ENCODE measurements around the gene SYDE1. TPM values are rescaled to one million over a fixed set of nuclear protein-coding genes. Genes with fewer than 3 reads are reported as not detected.

SYDE1 gene
- polyA plus RNA-seq, 1 donor from 2014 or later: not detected

DNA sequence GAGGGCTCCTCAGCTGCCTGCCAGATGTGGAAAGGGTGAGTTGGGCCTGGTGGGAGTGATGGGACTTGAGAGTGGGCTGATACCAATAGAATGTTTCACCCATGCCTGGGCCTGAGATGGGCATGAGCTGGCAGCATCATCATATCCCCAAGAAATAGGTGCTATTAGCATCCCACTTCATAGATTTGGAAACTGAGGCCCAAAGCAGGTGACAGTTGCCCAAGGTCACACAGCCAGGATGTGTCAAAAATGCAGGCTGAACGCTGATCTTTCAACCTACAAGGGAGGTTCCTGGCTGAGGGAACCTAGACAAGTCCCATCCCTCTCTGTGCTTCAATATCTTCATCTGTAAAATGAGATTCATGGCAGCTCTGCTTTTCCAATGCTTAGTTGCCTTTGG is 4.6 kb downstream of the SYDE1 start:
- Histone ChIP-seq H3K27me3 (ENCODE audit: insufficient read depth, low read depth, low read length) (peaks cover 12% of the 10 kb centered on the region), H3K9ac (ENCODE audit: low read length) (no peak overlapping the region), H3K79me2 (replicated peaks; ENCODE audit: insufficient read depth, low read length) (no peaks in the 10 kb centered on the region), H3K27ac (ENCODE audit: low read length) (no peak overlapping the region), H3K4me3 (ENCODE audit: low read length) (no peak overlapping the region), H4K20me1 (ENCODE audit: insufficient read depth) (no peaks in the 10 kb centered on the region), H3K4me2 (ENCODE audit: low read length) (no peak overlapping the region), H3F3A (ENCODE audit: insufficient read depth, low read length, poor library complexity, severe bottlenecking) (no peaks in the 10 kb centered on the region), H3K9me2 (ENCODE audit: insufficient read depth, low read length) (no peaks in the 10 kb centered on the region), H3K9me3 (ENCODE audit: low read length) (no peaks in the 10 kb centered on the region), H3K36me3 (ENCODE audit: insufficient read depth, low read length) (no peaks in the 10 kb centered on the region), H2AFZ (ENCODE audit: low read depth, low read length) (no peak overlapping the region)
- TF ChIP-seq SMC3 (conservative IDR thresholded peaks at IDR 0.05; ENCODE audit: poor library complexity) (no peak), RAD21 (conservative IDR thresholded peaks at IDR 0.05) (no peak)

DNA sequence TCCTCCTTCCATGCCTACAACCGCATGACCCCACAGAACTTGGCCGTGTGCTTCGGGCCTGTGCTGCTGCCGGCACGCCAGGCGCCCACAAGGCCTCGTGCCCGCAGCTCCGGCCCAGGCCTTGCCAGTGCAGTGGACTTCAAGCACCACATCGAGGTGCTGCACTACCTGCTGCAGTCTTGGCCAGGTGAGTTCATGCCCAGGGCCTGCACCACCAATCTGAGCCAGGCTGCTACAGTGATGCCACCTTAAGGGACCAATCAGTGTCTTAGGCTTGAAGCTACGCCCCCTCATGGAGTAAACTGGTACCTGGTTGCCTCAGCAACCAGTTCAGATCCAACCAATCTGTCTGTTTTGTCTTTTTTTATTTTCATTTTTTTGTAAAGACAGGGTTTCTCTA is 5.2 kb downstream of the SYDE1 start:
- H3K27me3 ChIP-seq (ENCODE audit: insufficient read depth, low read depth, low read length): peaks cover 7% of the 10 kb centered on the region
- TF ChIP-seq MXI1 (conservative IDR thresholded peaks at IDR 0.05; ENCODE audit: poor library complexity, severe bottlenecking): no peak
- no peak for TF ChIP-seq EZH2 (IDR thresholded peaks at IDR 0.05; ENCODE audit: borderline replicate concordance, insufficient read depth, low read length, poor library complexity, severe bottlenecking)
- TF ChIP-seq EP300 (conservative IDR thresholded peaks at IDR 0.05; ENCODE audit: poor library complexity, severe bottlenecking): no peak
- no peak for TF ChIP-seq RAD21 (conservative IDR thresholded peaks at IDR 0.05)
- TF ChIP-seq, protein P1, sequence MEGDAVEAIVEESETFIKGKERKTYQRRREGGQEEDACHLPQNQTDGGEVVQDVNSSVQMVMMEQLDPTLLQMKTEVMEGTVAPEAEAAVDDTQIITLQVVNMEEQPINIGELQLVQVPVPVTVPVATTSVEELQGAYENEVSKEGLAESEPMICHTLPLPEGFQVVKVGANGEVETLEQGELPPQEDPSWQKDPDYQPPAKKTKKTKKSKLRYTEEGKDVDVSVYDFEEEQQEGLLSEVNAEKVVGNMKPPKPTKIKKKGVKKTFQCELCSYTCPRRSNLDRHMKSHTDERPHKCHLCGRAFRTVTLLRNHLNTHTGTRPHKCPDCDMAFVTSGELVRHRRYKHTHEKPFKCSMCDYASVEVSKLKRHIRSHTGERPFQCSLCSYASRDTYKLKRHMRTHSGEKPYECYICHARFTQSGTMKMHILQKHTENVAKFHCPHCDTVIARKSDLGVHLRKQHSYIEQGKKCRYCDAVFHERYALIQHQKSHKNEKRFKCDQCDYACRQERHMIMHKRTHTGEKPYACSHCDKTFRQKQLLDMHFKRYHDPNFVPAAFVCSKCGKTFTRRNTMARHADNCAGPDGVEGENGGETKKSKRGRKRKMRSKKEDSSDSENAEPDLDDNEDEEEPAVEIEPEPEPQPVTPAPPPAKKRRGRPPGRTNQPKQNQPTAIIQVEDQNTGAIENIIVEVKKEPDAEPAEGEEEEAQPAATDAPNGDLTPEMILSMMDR (IDR thresholded peaks at IDR 0.05; ENCODE audit: poor library complexity, severe bottlenecking): no peak
- no peak for TF ChIP-seq TAF1 (IDR thresholded peaks at IDR 0.05; ENCODE audit: low read depth)
- no peak for TF ChIP-seq POLR2AphosphoS5 (IDR thresholded peaks at IDR 0.05)
- TF ChIP-seq SMC3 (conservative IDR thresholded peaks at IDR 0.05; ENCODE audit: poor library complexity): no peak
- H3K4me2 ChIP-seq (ENCODE audit: low read length): no peak overlapping the region
- H3K27ac ChIP-seq (ENCODE audit: low read length): no peak overlapping the region
- H3K9me2 ChIP-seq (ENCODE audit: insufficient read depth, low read length): no peaks in the 10 kb centered on the region
- H3K9me3 ChIP-seq (ENCODE audit: low read length): no peaks in the 10 kb centered on the region
- H3F3A ChIP-seq (ENCODE audit: insufficient read depth, low read length, poor library complexity, severe bottlenecking): no peaks in the 10 kb centered on the region
- no peaks in the 10 kb centered on the region for H3K36me3 ChIP-seq (ENCODE audit: insufficient read depth, low read length)
- H3K9ac ChIP-seq (ENCODE audit: low read length): no peak overlapping the region
- no peak overlapping the region for H3K4me3 ChIP-seq (ENCODE audit: low read length)
- no peaks in the 10 kb centered on the region for H4K20me1 ChIP-seq (ENCODE audit: insufficient read depth)
- no peaks in the 10 kb centered on the region for H3K79me2 ChIP-seq (replicated peaks; ENCODE audit: insufficient read depth, low read length)
- no peak overlapping the region for H2AFZ ChIP-seq (ENCODE audit: low read depth, low read length)

DNA sequence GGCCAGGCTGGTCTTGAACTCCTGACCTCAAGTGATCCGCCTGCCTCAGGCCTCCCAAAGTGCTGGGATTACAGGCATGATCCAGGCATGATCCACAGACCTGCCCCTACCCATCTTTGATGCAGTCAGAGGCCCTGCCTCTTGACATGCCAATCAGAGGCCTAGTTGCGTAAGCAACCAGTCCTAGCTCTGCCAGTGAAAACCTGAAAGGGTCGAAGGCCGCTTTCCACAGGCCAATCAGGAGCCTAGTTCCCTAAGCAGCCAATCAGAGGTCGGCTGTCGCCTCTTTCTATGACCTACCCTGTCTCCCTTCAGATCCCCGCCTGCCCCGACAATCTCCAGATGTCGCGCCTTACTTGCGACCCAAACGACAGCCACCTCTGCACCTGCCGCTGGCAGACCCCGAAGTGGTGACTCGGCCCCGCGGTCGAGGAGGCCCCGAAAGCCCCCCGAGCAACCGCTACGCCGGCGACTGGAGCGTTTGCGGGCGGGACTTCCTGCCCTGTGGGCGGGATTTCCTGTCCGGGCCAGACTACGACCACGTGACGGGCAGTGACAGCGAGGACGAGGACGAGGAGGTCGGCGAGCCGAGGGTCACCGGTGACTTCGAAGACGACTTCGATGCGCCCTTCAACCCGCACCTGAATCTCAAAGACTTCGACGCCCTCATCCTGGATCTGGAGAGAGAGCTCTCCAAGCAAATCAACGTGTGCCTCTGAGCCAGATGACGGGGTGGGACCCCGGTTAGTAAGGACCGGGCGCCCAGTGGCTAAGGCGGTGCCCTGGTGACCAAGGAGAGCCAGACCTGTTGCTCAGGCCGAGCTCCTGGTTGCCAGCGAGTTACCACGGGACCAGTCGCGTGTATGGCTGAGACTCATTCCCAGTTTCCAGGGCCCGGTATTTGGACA is 6.3 kb downstream of the SYDE1 start:
- Histone ChIP-seq H3K36me3 (ENCODE audit: insufficient read depth, low read length) (no peaks in the 10 kb centered on the region), H3K27ac (ENCODE audit: low read length) (no peak overlapping the region)
- TF ChIP-seq POLR2AphosphoS5 (IDR thresholded peaks at IDR 0.05) (no peak), TAF1 (IDR thresholded peaks at IDR 0.05; ENCODE audit: low read depth) (no peak), EP300 (conservative IDR thresholded peaks at IDR 0.05; ENCODE audit: poor library complexity, severe bottlenecking) (no peak), EZH2 (IDR thresholded peaks at IDR 0.05; ENCODE audit: borderline replicate concordance, insufficient read depth, low read length, poor library complexity, severe bottlenecking) (no peak), SMC3 (conservative IDR thresholded peaks at IDR 0.05; ENCODE audit: poor library complexity) (no peak), MXI1 (conservative IDR thresholded peaks at IDR 0.05; ENCODE audit: poor library complexity, severe bottlenecking) (no peak), RAD21 (conservative IDR thresholded peaks at IDR 0.05) (no peak)
- TF ChIP-seq, protein P1 (IDR thresholded peaks at IDR 0.05; ENCODE audit: poor library complexity, severe bottlenecking): no peak
- TF ChIP-seq, protein P2, sequence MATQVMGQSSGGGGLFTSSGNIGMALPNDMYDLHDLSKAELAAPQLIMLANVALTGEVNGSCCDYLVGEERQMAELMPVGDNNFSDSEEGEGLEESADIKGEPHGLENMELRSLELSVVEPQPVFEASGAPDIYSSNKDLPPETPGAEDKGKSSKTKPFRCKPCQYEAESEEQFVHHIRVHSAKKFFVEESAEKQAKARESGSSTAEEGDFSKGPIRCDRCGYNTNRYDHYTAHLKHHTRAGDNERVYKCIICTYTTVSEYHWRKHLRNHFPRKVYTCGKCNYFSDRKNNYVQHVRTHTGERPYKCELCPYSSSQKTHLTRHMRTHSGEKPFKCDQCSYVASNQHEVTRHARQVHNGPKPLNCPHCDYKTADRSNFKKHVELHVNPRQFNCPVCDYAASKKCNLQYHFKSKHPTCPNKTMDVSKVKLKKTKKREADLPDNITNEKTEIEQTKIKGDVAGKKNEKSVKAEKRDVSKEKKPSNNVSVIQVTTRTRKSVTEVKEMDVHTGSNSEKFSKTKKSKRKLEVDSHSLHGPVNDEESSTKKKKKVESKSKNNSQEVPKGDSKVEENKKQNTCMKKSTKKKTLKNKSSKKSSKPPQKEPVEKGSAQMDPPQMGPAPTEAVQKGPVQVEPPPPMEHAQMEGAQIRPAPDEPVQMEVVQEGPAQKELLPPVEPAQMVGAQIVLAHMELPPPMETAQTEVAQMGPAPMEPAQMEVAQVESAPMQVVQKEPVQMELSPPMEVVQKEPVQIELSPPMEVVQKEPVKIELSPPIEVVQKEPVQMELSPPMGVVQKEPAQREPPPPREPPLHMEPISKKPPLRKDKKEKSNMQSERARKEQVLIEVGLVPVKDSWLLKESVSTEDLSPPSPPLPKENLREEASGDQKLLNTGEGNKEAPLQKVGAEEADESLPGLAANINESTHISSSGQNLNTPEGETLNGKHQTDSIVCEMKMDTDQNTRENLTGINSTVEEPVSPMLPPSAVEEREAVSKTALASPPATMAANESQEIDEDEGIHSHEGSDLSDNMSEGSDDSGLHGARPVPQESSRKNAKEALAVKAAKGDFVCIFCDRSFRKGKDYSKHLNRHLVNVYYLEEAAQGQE (IDR thresholded peaks at IDR 0.05; ENCODE audit: borderline replicate concordance): no peak

More for the DNA sequence above, 6.3 kb downstream of the SYDE1 start:
- H3K9me2 ChIP-seq (ENCODE audit: insufficient read depth, low read length): no peaks in the 10 kb centered on the region
- no peak overlapping the region for H3K4me2 ChIP-seq (ENCODE audit: low read length)
- H4K20me1 ChIP-seq (ENCODE audit: insufficient read depth): no peaks in the 10 kb centered on the region
- H3K27me3 ChIP-seq (ENCODE audit: insufficient read depth, low read depth, low read length): no peaks in the 10 kb centered on the region
- no peaks in the 10 kb centered on the region for H3K9me3 ChIP-seq (ENCODE audit: low read length)
- H3K9ac ChIP-seq (ENCODE audit: low read length): no peak overlapping the region
- no peaks in the 10 kb centered on the region for H3F3A ChIP-seq (ENCODE audit: insufficient read depth, low read length, poor library complexity, severe bottlenecking)
- no peak overlapping the region for H3K4me3 ChIP-seq (ENCODE audit: low read length)
- no peak overlapping the region for H2AFZ ChIP-seq (ENCODE audit: low read depth, low read length)
- H3K79me2 ChIP-seq (replicated peaks; ENCODE audit: insufficient read depth, low read length): no peaks in the 10 kb centered on the region

All from neural cell (in vitro differentiated cells).